ENCODE measurements around the gene GANC. TPM values are rescaled to one million over a fixed set of nuclear protein-coding genes. Genes with fewer than 3 reads are reported as not detected.
"Not testable (repeated sequence)": the region's sequence is repeated elsewhere in the genome, so short reads cannot be mapped to it uniquely, and the experiment has no call there.

The GANC gene
- total RNA-seq: 10 to 100 TPM; 11.9 to 21.1 TPM

GRCh38 chr15:42272939-42273899 lies at the start of gene GANC, which contains the start of gene TMEM87A:
Gene GANC, plus strand, starts transcription at chr15:42273201. Its CDS starts 1,281 bp downstream, at chr15:42274482.
Gene TMEM87A, minus strand, starts transcription at chr15:42273433. Its CDS starts 35 bp downstream, at chr15:42273398.
- Histone ChIP-seq H3K9me3 (no peaks in the 10 kb centered on the region), H3K4me3 (peak within 1 kb of the TSS; percentile 44 to 58), H3K4me1 (peaks cover 50% of the 10 kb centered on the region), H3K27ac (peak within 1 kb of the TSS; percentile 94 to 98 (median 96)), H3K36me3 (replicated peaks in 1 of 2; ENCODE audit: insufficient read depth in 1 of 2, low read depth in 2 of 2) (no peaks in the 10 kb centered on the region), H3K27me3 (no peaks in the 10 kb centered on the region)
- WGBS, 2 donors: 0% methylated on average over 5 to 52 of the region's 52 CpGs
- intact Hi-C loops (cut with DNase I): no loop called here
- peak; percentile 96 for ATAC-seq
- peak; percentile 97 to 99 (median 98) for DNase-seq
- TF ChIP-seq CTCF (IDR thresholded peaks at IDR 0.05): peak in 1 of 7 experiments; percentile 10
- TF ChIP-seq POLR2A (IDR thresholded peaks at IDR 0.05): peak; percentile 76 to 94 (median 93)

GRCh38 chr15:42226648-42227047 lies 46.4 kb upstream of the GANC start:
- WGBS, 2 donors: 88 to 89% methylated on average over 5 of the region's 5 CpGs
- H3K4me3 ChIP-seq: no peak overlapping the region
- H3K9me3 ChIP-seq: no peaks in the 10 kb centered on the region
- intact Hi-C loops (cut with DNase I): no loop called here
- TF ChIP-seq CTCF (IDR thresholded peaks at IDR 0.05) (no peak), POLR2A (IDR thresholded peaks at IDR 0.05) (no peak)
- ATAC-seq (no peak), DNase-seq (peak in 1 of 4 donors; percentile 4)
- H3K27ac ChIP-seq: no peak overlapping the region
- no peaks in the 10 kb centered on the region for H3K27me3 ChIP-seq
- H3K4me1 ChIP-seq: no peaks in the 10 kb centered on the region
- peaks cover 0 to 21% of the 10 kb centered on the region in 2 donors for H3K36me3 ChIP-seq (replicated peaks in 1 of 2; ENCODE audit: insufficient read depth in 1 of 2, low read depth in 2 of 2)

GRCh38 chr15:42228036-42228435 lies 45.0 kb upstream of the GANC start:
- Histone ChIP-seq H3K27me3 (no peaks in the 10 kb centered on the region), H3K9me3 (no peaks in the 10 kb centered on the region), H3K36me3 (replicated peaks in 1 of 2; ENCODE audit: insufficient read depth in 1 of 2, low read depth in 2 of 2) (peaks cover 0 to 23% of the 10 kb centered on the region in 2 donors), H3K4me1 (no peaks in the 10 kb centered on the region), H3K4me3 (no peak overlapping the region), H3K27ac (no peak overlapping the region)
- no peak for DNase-seq
- ATAC-seq: no peak
- intact Hi-C loops (cut with DNase I): no loop called here
- 14 to 26% methylated on average over 1 of the region's 1 CpG for WGBS, 2 donors
- TF ChIP-seq CTCF (IDR thresholded peaks at IDR 0.05): no peak
- TF ChIP-seq POLR2A (IDR thresholded peaks at IDR 0.05): no peak

- H3K36me3 ChIP-seq (replicated peaks in 1 of 2; ENCODE audit: insufficient read depth in 1 of 2, low read depth in 2 of 2): peaks cover 0 to 23% of the 10 kb centered on the region in 2 donors
- H3K27me3 ChIP-seq; H3K9me3 ChIP-seq; ATAC-seq; intact Hi-C loops (cut with DNase I); DNase-seq; H3K4me3 ChIP-seq; H3K4me1 ChIP-seq; H3K27ac ChIP-seq: not testable (repeated sequence)
- WGBS, 2 donors: 95 to 97% methylated on average over 5 of the region's 5 CpGs
These were observed 44.0 kb upstream of the GANC start for GRCh38 chr15:42228981-42229380.

GRCh38 chr15:42231088-42231487 lies 41.9 kb upstream of the GANC start:
- intact Hi-C loops (cut with DNase I): no loop called here

More at GRCh38 chr15:42231088-42231487, 41.9 kb upstream of the GANC start:
- DNase-seq (no peak), ATAC-seq (no peak)
- Histone ChIP-seq H3K27me3 (no peaks in the 10 kb centered on the region), H3K4me1 (no peaks in the 10 kb centered on the region), H3K36me3 (replicated peaks in 1 of 2; ENCODE audit: insufficient read depth in 1 of 2, low read depth in 2 of 2) (peaks cover 0 to 14% of the 10 kb centered on the region in 2 donors), H3K27ac (no peak overlapping the region), H3K9me3 (no peaks in the 10 kb centered on the region), H3K4me3 (no peak overlapping the region)
- 95 to 97% methylated on average over 1 of the region's 1 CpG for WGBS, 2 donors
- TF ChIP-seq CTCF (IDR thresholded peaks at IDR 0.05) (no peak), POLR2A (IDR thresholded peaks at IDR 0.05) (no peak)

All from body of pancreas (tissue), 4 donors.